Activated CD4-positive, CD25-positive, alpha-beta regulatory T cell treated with anti-CD3 and anti-CD28 coated beads, Interleukin-2, amount 50 U/mL, for 72 hours (primary cell): ENCODE measurements around the gene ARHGAP30.

Experiments used
- DNase-seq: peaks from one replicate; pipeline ENCODE4 v3.0.0; 2021

Gene ARHGAP30

DNA sequence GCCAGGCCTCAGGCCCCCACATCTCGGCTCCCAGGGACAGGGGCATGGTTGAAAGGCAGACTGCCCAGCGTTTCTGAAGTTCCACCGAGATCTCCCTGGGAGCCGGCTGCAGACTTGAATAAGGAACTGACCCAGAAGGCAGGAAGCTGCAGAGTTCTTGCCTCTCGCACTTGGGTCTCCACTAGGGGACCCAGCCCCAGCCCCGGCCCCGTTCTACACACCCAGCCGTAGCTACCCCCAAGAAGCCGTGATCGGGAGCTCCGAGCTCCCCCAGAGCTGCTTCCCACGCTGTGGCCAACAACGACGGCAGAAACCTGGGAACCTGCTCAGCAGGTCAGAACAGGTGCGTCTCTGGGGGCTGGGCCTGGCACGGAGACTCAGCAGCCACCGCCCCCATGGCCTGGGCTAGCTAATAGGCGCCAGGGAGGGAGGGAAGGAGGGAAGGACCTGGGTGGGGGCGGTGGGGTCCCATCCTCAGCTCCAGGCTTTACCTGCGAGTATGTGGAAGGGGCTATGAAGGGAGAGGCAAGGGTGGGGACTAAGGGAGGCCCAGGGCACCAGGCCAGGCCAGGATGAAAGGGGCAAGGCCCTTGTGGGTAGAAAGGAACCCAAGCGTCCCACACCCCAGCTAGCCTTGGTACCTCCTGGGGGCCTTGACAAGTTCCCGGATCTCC lies 19.7 kb upstream of the ARHGAP30 start, which contains the start of gene NECTIN4:
NECTIN4 (minus strand) TSS at position 308 of the 674 bp plus-strand sequence; CDS start at position 46, 262 bp downstream.
- no peak for DNase-seq

DNA sequence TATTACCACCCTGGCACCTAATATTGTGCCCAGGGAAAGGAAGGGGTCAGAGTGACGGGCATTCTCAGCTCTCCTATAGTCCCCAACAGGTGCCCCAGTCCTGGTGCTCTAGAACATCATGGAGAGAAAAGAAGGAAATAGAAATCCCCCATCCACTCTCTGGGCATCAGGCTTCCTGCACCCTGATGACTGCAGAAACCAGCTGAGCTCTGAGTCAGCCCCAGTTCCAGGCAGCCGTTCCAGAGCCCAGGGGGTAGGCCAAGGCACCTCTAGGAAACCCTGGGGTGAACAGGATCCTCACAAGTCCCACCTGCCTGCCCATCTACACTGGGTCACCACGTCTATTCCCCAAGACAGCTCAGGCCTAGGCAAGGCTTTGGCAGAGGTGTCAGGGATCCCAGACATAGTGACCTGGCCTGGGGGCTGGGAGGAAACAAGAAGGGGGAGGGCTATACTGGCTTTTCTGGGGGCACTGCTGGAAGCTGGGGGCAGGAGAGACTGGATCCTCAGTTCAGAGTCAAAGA lies 19.0 kb upstream of the ARHGAP30 start:
- DNase-seq = no peak

DNA sequence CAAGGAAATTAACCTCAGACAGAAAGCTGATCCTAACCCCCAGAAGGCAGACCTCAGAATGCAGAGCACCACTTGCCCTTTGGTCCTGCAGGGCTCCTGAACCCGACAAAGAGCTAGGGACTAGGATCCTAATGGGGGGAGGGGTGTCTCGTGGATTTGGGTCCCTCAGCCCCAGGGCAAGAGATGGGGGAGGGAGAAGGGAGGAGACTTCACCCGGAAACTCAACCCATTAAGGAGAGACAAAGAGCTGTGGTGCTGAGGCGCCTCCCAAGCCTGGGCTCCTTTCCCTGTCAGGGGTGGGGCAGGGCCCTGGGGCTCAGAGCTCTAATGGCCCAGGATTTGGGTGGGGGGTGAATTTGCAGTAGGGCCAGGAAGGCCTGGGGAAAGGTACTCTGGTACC lies 16.8 kb upstream of the ARHGAP30 start:
- DNase-seq = no peak

DNA sequence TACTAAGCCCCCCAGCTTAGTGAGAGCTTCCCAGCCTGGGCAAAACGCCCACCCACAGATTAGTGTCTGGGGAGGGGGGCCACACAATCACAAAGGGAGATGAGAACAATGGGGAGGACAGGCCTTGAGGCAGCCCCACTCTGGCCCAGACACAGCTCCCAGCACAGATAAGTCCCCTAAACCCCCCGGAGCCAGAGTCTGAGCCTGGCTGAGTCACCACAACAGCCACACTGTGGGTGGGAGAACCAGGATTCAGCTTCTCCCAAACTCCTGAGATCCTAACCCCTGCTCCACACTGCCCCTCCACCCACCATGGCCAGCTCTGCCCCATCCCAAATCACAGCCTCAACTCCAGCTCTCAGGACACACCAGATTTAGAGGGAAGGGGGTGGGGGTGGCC lies 15.5 kb upstream of the ARHGAP30 start:
- DNase-seq = no peak

DNA sequence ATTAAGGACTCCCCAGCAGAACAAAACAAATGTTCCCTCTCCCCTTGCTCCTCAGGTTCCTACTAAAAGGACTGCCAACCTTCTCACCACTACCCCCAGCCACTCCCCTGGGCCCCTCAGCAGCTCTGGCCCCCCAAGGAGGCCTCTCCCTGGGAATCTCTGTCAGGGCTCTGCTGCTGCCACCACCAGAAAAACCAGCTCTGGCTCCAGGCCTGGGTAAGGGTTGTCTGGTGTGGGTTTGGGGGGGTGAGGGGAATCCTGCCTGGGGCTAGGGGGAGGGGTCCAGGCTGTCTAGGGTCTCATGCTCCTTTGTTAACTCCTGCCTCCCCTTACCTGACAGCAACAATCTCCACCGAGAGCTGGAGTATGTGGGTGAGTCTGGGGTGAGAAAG lies 14.9 kb upstream of the ARHGAP30 start:
- no peak for DNase-seq

DNA sequence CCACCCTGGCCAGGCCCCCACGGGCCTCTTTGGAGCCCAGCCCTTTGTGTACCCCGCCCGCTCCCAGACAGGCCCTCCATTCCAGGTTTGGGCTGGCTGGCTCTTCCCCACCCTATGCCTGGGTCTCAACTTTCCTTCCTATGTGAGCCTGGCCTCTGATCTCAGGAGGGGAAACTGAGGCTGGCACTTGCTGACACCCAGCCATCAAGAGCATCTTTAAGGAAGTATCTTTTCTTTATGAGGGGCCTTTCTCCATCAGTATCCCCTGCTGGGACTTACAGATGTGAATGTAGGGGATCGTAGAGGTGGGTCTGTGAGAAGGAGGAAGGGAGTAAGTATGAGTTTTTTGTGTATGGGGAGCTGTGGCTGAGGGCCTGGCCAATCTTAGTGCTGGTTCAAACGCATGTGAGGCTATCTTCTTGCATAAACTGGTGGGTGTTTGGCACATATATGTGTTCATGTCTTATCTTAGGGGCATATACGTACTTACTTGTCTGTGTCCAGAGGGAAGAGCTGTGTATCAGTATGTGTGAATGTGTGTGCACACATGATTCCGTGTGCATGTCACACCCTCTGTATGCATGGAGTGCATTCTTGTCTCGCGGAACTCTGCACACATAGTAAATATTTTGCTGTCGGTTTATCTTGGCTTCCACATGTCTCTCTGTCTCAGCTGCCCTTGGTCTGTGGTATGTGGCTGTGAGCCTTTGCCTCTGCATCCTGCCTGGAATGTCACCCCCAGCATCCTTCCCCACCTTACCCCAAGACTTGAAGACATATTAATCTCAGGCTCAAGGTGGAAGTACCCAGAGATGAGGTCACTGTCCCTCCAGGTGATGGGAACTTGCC lies 14.3 kb upstream of the ARHGAP30 start:
- DNase-seq = no peak

DNA sequence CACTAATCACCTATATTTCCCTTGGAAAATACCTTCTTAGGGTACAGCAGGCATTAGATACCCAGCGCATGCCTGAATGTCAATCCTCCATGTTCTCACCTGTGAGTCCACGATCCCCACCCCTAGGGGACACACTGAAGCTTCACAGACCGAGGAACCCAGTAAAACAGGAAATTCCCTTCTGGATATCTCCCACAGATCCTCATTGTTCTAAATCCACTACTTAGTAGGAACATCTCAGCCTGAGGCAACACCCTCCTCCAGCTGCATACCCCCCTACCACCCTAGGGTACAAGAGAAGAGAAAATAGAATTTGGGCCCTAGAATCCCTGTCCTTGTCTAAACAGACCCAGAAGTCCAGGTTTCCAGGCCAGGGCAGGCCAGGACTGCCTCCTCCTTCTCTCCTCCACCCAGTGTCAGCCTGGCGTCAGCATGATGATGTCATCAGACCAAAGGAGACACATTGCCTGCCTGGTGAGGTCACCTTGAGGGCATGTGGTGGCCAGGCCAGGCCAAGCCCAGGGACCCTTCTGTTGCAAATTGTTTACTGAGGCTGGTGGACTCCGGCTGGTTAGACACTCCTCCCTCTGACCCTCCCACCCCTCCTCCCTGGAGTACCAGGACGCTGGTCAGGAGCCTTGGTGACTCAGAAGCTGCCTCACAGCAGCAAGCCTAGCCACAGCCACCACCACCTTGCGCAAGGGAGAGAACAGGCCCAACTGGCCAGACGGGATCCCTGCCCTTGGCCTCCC lies 13.5 kb upstream of the ARHGAP30 start:
- no peak for DNase-seq

DNA sequence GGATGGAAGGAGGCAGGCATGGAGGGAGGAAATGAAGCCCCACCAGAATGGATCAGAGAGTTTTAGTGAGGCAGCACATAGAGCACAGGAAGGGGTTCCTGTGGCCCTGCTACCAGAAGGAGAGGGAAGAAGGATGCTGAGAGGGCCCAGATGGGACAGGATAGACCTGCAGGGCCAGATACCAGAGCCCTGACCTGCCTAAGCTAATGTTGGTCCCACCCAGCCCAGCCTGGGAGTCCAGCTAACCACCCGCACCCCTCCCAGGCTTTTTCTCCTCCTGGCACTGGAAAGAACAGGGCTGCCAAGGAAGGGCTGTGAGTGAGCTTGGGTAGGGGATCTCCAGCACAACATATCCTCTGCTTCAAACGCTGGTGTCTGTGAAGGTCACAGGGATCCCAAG lies 12.8 kb upstream of the ARHGAP30 start:
- no peak for DNase-seq

DNA sequence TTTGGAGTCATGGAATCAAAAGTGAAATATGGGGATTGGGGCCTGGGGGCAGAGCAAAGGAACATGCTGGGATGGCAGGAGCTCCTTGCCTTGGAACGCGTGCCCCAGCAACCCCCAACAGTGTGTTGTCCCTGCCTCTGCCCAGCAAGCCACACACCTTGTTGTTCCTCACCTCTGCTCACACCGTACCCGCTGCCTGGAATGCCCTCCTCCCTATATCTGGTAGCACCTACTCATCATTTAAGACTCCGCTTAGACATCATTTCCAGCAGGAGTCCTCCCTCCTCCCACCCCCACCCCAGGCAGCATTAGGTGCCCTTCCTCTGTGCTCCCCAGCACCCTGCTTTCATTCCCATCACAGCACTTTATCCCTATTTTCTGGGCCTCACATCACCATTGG lies 11.8 kb upstream of the ARHGAP30 start:
- DNase-seq = no peak

DNA sequence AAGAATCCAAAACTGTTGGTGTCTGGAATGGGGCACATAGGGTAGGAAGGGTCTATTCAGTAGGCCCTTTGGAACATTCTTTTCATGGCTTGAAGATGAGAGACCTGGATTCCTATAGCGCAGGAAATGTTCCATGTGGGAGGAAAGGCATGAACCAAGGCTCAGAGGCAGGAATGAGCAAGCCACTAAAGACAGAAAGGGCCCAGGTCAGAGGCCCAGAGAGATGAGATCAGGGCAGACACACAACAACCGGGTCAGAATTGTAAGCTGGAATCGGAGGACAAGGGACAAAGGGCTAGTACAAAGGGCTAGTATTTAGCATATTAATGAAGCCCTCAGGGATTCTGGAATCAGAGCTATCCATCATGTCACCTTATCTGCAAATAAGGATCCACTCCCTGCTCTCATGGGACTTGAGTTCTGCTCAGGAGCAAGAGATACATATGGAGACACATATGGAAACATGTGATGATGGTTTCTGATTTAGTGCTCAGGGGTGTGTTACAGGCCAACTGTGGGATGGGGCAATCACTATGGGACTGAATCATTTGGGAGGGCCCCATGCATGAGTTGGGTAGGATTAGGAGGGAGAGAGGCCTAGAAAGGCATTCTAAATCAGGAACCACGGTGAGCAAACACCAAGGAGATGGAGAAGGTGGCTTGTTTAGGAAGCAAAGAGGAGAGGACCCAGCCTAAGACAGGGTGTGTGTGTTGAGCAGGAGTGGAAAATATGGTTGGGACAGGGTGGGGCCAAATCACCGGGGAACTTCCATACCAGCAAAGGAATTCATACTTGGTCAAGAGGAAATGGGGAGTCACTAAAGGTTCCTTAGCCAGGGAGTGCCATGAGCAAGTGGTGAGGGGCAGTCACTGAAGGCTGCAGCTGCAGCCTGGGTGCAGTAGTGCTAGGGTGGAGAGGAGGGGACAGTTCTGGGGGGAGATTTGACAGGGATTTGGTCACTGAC lies 11.0 kb upstream of the ARHGAP30 start:
- no peak for DNase-seq

DNA sequence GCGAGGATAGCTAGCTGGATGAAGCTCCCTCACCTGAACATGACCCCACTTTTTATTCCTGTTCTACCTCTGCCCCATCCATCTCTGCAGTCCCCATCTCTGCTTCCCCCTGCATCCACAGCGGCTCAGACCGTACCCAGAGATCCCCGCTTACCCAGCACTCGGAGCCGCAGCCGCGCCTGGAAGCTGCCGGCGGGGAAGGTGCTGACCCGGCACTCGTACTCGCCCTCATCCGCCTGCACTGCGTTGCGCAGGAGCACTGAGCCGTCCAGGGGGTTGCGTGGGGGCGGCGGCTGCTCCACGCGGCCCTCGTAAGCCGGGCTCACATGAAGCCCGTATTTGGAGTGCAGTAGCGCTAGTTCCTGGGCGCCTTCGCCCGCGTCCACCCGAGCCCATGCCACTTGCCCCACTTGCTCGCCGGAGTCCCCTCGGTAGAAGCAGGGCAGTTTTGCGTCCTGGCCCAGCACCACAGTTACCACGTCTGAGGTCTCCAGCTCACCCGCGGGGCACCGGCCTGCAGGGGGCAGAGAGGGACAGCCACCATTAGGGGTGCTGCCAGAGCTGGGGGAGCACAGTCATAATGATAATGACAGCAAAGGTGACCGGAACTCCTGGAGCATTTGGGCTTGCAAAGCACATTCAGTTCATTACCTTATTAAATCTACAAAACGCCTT lies 9.9 kb upstream of the ARHGAP30 start:
- DNase-seq = no peak

DNA sequence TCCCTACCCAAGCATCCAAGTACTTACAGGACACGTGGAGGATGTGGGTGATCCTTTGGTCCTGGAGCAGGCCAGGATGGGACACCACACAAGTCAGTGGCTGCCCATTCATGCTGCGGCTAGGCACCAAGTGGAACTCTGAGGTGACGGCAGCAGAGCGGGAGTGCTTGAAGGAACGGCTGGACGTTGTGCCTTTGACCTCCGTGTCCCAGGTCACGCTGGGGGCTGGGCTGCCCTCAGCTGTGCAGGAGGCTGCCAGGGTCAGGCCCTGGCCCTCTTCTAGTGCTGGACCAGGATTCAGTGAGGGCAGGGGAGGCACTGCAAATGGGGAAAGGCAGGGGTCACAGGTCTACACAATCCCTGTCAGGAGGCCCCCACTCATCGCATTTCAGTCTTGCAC lies 7.7 kb upstream of the ARHGAP30 start:
- DNase-seq = no peak

DNA sequence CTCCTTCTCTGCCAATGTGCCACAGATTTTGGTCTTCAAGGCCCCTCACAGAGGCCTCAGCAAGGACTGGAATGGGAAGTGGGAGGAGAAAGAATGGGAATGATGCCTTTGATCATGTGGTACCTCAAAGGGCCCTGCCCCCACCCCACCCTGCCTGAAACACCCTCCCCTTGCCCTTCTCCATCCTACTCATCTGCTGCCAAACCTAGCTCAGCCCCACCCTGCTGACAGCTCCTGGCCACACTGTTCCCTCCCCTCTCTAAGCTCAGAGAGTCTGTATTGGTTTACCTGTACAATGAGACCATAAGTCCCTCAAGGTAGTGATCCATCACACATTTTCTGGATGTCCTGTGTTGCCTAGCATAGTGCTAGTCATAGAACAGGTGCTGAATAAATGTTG lies 6.7 kb upstream of the ARHGAP30 start:
- no peak for DNase-seq

DNA sequence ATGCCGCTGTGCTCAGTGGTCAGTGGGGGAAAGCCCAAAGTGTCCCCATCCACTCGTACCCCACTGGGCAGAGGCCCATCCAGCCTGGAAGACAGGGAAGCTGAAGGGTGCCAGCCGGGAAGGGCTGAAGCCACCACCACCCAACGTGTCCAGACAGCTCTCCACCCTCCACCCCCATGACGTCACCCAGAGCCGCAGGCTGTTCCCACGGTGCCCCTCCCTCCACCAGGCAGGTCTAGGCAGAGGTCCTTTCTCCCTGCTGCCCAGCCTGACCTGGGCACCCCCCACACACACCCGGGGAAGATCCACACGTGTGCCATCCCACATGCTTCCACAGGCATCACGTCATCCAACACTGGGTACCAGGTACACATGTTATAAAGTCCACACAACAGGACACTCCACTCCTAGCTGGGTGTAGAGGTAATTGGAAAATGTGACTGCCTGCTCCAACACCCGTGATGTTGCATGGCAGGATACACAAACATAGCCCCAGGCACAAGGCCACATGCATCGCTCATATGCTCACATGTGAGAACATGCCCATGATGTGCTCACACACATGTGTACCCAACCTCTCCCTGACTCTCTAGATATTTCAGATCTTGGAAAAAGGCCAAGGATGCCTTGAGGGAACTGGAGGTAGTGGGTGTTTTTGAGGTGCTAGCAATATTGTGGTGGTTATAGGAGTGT lies 5.1 kb upstream of the ARHGAP30 start:
- no peak for DNase-seq

DNA sequence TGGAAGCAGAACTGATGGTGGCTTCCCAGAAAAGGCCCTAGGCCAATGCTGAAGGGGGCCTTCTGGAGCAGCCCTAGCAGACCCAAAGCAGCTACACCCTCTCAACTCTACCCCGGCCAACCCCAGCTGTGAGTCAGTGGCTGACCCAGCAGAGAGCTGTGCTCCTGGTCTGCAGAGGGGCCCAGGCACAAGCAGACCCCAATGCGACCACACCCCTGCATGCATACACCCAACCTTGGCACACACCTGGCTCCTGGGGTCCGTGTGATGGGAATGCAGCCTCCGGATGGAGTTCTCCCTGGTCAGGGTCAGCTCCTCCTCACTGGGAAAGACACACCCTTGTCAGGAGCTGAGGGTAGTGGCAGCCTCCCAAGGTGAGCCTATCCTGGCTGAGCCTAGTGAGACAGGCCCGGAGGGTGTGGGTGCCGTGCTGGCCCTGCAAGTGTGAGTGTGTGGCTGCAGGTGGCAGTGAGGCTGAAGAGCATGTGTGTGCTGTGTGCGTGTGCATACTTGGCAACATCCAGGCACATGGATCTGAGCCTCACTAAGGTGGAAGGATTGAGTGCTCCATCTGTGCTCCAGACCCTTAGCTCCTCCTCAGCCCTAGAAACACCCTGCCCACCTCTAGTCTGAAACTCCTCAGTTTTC lies 3.9 kb upstream of the ARHGAP30 start:
- no peak for DNase-seq

DNA sequence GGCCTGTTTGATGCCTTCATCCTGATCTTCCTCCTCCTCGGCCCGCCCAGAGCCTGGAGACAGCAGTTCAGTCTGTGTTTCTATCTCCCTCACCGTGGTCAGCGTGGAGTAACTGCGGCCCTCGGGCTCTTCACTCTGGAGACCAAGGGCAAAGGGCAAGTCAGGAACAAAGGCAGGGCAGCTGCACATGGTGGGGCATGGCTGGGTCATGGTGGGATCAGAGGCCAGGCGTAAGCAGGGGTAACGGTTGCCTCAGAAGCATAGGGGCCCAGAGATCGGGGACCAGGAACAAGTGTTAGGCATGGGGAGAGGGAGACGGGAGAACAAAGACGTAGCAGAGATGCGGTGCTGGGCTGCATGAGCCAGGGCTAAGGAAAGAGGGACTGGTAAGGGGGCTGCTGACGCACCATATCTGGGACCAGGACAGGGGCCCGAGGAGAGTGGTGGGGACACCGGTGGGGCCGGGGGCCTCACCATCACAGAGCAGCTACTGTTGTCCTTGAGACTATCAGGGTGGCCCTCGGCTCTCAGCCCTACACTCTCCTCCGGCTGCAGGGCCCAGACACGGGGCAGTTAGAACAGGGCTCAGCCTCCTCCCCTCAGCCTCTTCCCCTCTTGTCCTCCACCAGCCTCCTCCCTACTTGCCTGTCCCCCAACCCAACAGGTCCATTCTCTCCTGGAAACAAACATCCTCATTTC lies 3.2 kb upstream of the ARHGAP30 start:
- no peak for DNase-seq

DNA sequence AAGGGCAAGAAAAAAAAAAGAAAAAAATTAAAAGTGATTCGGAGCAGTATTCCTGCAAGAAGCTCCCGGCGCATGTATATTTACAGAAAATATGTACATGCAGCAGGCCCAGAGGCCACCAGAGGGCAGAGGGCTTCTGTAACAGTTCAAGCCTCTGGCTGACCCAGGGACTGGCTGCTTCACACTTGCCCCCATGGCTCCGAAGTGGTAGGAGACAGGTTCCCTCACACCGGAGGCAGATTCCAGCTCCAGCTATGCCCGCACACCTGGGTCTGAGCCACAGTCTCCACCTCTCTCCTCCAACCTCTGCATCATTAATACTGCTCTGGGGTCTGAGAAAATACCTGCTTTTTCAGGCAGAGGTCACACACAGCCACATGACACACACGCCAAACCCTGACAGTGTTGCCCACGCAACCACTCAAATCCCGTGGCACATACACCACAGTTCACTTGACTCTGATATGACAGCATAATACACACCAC lies 2.2 kb upstream of the ARHGAP30 start:
- no peak for DNase-seq

DNA sequence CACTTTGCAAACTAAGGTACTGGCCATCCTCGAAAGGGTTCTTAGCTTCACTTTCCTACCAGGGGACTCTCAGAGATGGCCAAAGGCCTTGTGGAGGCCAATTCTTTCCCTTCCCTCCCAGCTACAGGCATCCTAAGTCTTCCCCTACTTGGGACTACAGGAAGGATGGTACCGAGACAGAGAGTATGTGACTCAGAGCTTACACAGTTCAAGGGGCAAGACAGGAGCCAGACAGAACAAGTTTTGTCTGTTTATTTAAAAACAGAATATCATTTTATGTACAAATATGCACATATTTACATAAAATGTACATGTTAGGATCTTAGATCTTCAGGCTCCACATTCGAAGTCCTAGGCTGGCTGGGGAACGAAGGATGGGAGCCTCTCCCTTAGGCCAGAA lies 1.1 kb upstream of the ARHGAP30 start:
- no peak for DNase-seq

DNA sequence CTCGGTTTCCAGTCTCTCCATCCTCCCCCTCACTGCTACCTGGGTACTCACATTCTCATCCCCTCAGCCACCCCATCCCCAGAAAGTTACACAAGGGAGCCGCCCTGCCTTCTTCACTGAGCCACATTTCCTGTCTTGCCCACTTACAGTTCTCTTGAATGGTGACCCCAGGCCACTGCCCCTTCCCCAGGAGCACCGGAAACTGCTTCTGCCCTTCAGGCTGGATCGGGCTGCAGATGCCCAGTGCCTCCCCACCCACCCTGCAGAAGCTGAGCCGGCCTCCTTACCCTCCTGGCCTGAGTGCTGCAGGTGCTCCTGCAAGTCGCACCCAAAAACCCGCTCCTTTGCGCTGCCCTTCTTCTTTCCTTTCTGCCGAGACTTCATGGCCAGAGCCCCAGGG lies 450 bp downstream of the ARHGAP30 start:
- no peak for DNase-seq
